OCI-LY7 (cell line): ENCODE measurements around the gene NNT. TPM values are rescaled to one million over a fixed set of nuclear protein-coding genes. Genes with fewer than 3 reads are reported as not detected.
A peak's percentile ranks its signal among the peaks of the same experiment; 100 is the strongest.
"Not testable (repeated sequence)": the region's sequence is repeated elsewhere in the genome, so short reads cannot be mapped to it uniquely, and the experiment has no call there.

ENCODE experiments used
- BruUV-seq: library from RNA; stranded (reverse); fragments of 400-500 nt; replicated peaks from 2 replicates; lab custom pipeline; 2021; lab: Mats Ljungman, UMichigan
- CTCF ChIA-PET: fragments of 300-600 bp; sonication (Branson Sonifier 250); formaldehyde crosslinking; loops from one replicate; lab custom pipeline; 2022; ENCODE audit warnings: antibody characterized with exemption; ENCODE audit not compliant: unreplicated experiment; lab: Charles Lee
- POLR2A ChIA-PET: fragments of 300-600 bp; sonication (Branson Sonifier 250); formaldehyde crosslinking; loops from one replicate; lab custom pipeline; 2022; ENCODE audit warnings: antibody characterized with exemption; lab: Charles Lee
- DNase-seq: peaks from one replicate; pipeline ENCODE4 v3.0.0-alpha.2; 2015; ENCODE audit warnings: low spot score
- H2AFZ ChIP-seq: fragments of 200-600 bp; sonication (generic), shearing (Covaris generic); 2 replicates; pipeline ENCODE4 v1.6.1; 2014; ENCODE audit warnings: mild to moderate bottlenecking, antibody characterized with exemption, low read length, moderate library complexity
- H3K27ac ChIP-seq: fragments of 200-600 bp; sonication (generic); 2 replicates; pipeline ENCODE4 v1.5.1; 2014; ENCODE audit warnings: mixed run types, low read depth, mild to moderate bottlenecking, moderate library complexity, low read length, inconsistent platforms; ENCODE audit not compliant: poor library complexity, severe bottlenecking
- H3K36me3 ChIP-seq: fragments of 200-600 bp; sonication (generic); 2 replicates; pipeline ENCODE4 v1.6.1; 2014; ENCODE audit warnings: mild to moderate bottlenecking, antibody characterized with exemption, low read length, moderate library complexity, mixed read lengths; ENCODE audit not compliant: insufficient read depth
- H3K4me1 ChIP-seq: fragments of 200-600 bp; sonication (generic); 2 replicates; pipeline ENCODE4 v1.5.1; 2014; ENCODE audit warnings: mild to moderate bottlenecking, low read length; ENCODE audit not compliant: insufficient read depth, poor library complexity, severe bottlenecking
- H3K4me2 ChIP-seq: fragments of 200-600 bp; sonication (generic); 2 replicates; pipeline ENCODE4 v1.6.1; 2014; ENCODE audit warnings: mild to moderate bottlenecking, low read length
- H3K4me3 ChIP-seq: fragments of 200-600 bp; sonication (generic); 2 replicates; pipeline ENCODE4 v1.5.1; 2014; ENCODE audit warnings: mild to moderate bottlenecking, low read depth, low read length; ENCODE audit not compliant: poor library complexity, severe bottlenecking
- H3K79me2 ChIP-seq: fragments of 200-600 bp; sonication (generic); 2 replicates; pipeline ENCODE4 v1.6.1; 2016; ENCODE audit warnings: low read depth, mild to moderate bottlenecking, low read length, moderate library complexity, mixed read lengths; ENCODE audit not compliant: insufficient read depth
- H3K9me2 ChIP-seq: fragments of 200-600 bp; sonication (generic); 2 replicates; pipeline ENCODE4 v1.6.1; 2016; ENCODE audit warnings: mild to moderate bottlenecking, low read length, mixed read lengths; ENCODE audit not compliant: insufficient read depth
- H3K9me3 ChIP-seq: fragments of 200-600 bp; sonication (generic); 2 replicates; pipeline ENCODE4 v1.6.1; 2014; ENCODE audit warnings: mild to moderate bottlenecking, mixed run types, low read length, mixed read lengths
- H4K20me1 ChIP-seq: fragments of 200-600 bp; sonication (generic); 2 replicates; pipeline ENCODE4 v1.6.1; 2014; ENCODE audit warnings: mild to moderate bottlenecking, antibody characterized with exemption, low read length, moderate library complexity, mixed read lengths; ENCODE audit not compliant: insufficient read depth
- CTCF ChIP-seq: fragments of 200-600 bp; sonication (generic); conservative IDR thresholded peaks from 2 replicates; pipeline ENCODE4 v1.5.1; 2014; ENCODE audit warnings: mild to moderate bottlenecking, antibody characterized with exemption, low read length, moderate library complexity, mixed read lengths
- EZH2phosphoT487 ChIP-seq: fragments of 200-600 bp; sonication (generic); IDR thresholded peaks from 2 replicates; pipeline ENCODE4 v1.6.1; 2018; ENCODE audit warnings: low read depth, borderline replicate concordance, mild to moderate bottlenecking, mixed run types, antibody characterized with exemption, low read length, moderate library complexity, mixed read lengths
- intact Hi-C: fragments of 100-400 bp; cut with micrococcal nuclease; formaldehyde crosslinking; loops from one replicate; pipeline ENCODE4 v1.10.0; 2022; ENCODE audit not compliant: unreplicated experiment
- total RNA-seq, 2 experiments: library from RNA; depleted of rRNA in 1 of 2; stranded (reverse); fragments of >200 nt in 1 of 2; shearing (Covaris generic) in 1 of 2; gene quantifications; 2 replicates each; pipeline ENCODE4 v1.2.3, GENCODE V29; 2014 to 2022

The NNT gene
- total RNA-seq, 2 experiments from 2014 or later, result 33.6 to 98.3 TPM

DNA sequence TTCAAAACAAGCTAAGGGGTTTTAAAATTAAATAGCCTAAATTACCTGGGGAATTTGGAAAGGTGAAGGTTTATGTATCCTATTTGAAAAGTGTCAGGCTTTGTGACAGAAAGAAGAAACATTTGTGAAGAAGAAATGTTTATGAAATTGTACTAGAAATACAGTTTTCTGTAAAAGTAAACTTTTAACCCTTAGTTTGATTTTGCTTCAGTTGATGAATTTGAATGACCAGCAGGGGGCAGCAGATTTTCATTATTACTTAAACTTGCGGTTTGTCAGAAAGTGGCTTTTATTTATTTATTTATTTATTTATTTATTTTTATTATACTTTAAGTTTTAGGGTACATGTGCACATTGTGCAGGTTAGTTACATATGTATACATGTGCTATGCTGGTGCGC, 58.1 kb downstream of the NNT start:
- H3K9me2 ChIP-seq, result no peaks in the 10 kb centered on the region
- no TSS peak for BruUV-seq
- POLR2A ChIA-PET, result no interaction called here
- TF ChIP-seq CTCF, result peak; percentile 75
- TF ChIP-seq EZH2phosphoT487, result no peak
- no peaks in the 10 kb centered on the region for H3K4me1 ChIP-seq
- no peak overlapping the region for H3K27ac ChIP-seq
- H3K36me3 ChIP-seq, result peaks cover 73% of the 10 kb centered on the region
- H3K4me3 ChIP-seq, result no peak overlapping the region
- no peaks in the 10 kb centered on the region for H4K20me1 ChIP-seq
- H2AFZ ChIP-seq, result no peak overlapping the region
- no peaks in the 10 kb centered on the region for H3K79me2 ChIP-seq
- H3K4me2 ChIP-seq, result no peak overlapping the region
- DNase-seq, result peak; percentile 49
- intact Hi-C loops, result no loop called here
- CTCF ChIA-PET, result no interaction called here
- no peaks in the 10 kb centered on the region for H3K9me3 ChIP-seq

DNA sequence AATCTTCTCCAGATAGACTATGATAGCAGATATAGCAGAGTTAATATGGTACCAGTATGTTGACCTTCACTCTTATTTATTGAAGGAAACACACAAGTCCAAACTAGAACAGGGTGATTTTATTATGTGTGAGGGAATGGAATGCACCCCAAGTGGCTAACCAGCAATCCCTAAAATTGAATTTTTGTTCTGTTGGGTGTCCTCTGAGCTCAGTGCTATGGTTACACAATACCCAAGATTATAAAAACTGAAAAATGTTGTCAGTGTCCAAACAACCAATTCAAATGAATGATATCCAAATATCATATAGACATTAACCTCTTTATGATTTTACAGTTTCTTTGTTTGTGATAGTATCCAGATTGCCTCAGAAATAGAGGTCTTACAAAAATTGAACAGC, 60.9 kb downstream of the NNT start:
- H3K4me3 ChIP-seq, result no peak overlapping the region
- H2AFZ ChIP-seq, result no peak overlapping the region
- H3K9me2 ChIP-seq, result no peaks in the 10 kb centered on the region
- H4K20me1 ChIP-seq, result no peaks in the 10 kb centered on the region
- no peaks in the 10 kb centered on the region for H3K9me3 ChIP-seq
- intact Hi-C loops, result no loop called here
- POLR2A ChIA-PET, result interaction anchor here (1.0 kb wide), 1 partner anchor 14 kb away, joined by 4 read pairs; no protein-coding TSS in a partner anchor
- no peak overlapping the region for H3K4me2 ChIP-seq
- H3K36me3 ChIP-seq, result peaks cover 49% of the 10 kb centered on the region
- no TSS peak for BruUV-seq
- CTCF ChIA-PET, result no interaction called here
- H3K4me1 ChIP-seq, result no peaks in the 10 kb centered on the region
- no peak overlapping the region for H3K27ac ChIP-seq
- DNase-seq, result no peak
- H3K79me2 ChIP-seq, result no peaks in the 10 kb centered on the region
- TF ChIP-seq EZH2phosphoT487 (no peak), CTCF (no peak)

- Histone ChIP-seq H3K9me3 (no peaks in the 10 kb centered on the region), H3K27ac (no peak overlapping the region), H3K4me1 (no peaks in the 10 kb centered on the region), H3K36me3 (peaks cover 42% of the 10 kb centered on the region), H3K4me2 (no peak overlapping the region), H4K20me1 (no peaks in the 10 kb centered on the region), H3K4me3 (no peak overlapping the region), H3K79me2 (no peaks in the 10 kb centered on the region), H2AFZ (no peak overlapping the region), H3K9me2 (no peaks in the 10 kb centered on the region)
- no peak for DNase-seq
- BruUV-seq, result no TSS peak
- ChIA-PET CTCF (no interaction called here), POLR2A (interaction anchor here (1.0 kb wide), 1 partner anchor 15 kb away, joined by 4 read pairs; no protein-coding TSS in a partner anchor)
- intact Hi-C loops, result no loop called here
- TF ChIP-seq CTCF (no peak), EZH2phosphoT487 (no peak)
Measured at GRCh38 chr5:43664501-43665040, 61.6 kb downstream of the NNT start.

GRCh38 chr5:43665749-43666148, 62.8 kb downstream of the NNT start:
- H3K9me2 ChIP-seq, BruUV-seq, POLR2A ChIA-PET, H4K20me1 ChIP-seq, H2AFZ ChIP-seq, H3K4me2 ChIP-seq, H3K4me3 ChIP-seq, intact Hi-C loops, DNase-seq, CTCF ChIA-PET, H3K9me3 ChIP-seq, H3K4me1 ChIP-seq, H3K27ac ChIP-seq, H3K79me2 ChIP-seq: not testable (repeated sequence)
- H3K36me3 ChIP-seq, result peaks cover 30% of the 10 kb centered on the region
